Bronchial epithelial cell (primary cell): ENCODE data around the gene ZBTB16. TPM values are rescaled to one million over a fixed set of nuclear protein-coding genes. Genes with fewer than 3 reads are reported as not detected.

ENCODE experiments used
- DNase-seq: peaks from one replicate; pipeline ENCODE4 v3.0.0-alpha.2; 2010; ENCODE audit warnings: low read depth
- FAIRE-seq: peaks from 2 replicates; lab custom pipeline; 2011; peaks lifted over from hg19 to GRCh38; lab: Jason Lieb, UNC
- H3K27me3 ChIP-seq: 2 replicates; pipeline ENCODE4 v1.5.1; 2011; ENCODE audit warnings: low read length; ENCODE audit not compliant: control insufficient read depth, insufficient read depth
- H3K36me3 ChIP-seq: 2 replicates; pipeline ENCODE4 v1.5.1; 2011; ENCODE audit warnings: low read length; ENCODE audit not compliant: control insufficient read depth, insufficient read depth
- H3K4me3 ChIP-seq: 2 replicates; pipeline ENCODE4 v1.5.1; 2011; ENCODE audit warnings: mild to moderate bottlenecking, low read depth, low read length, control low read depth
- CTCF ChIP-seq: IDR thresholded peaks from 2 replicates; pipeline ENCODE4 v1.5.1; 2011; ENCODE audit warnings: mild to moderate bottlenecking, moderate library complexity, low read length, control low read depth, inconsistent platforms; ENCODE audit not compliant: insufficient read depth, severe bottlenecking
- total RNA-seq: library from RNA; depleted of rRNA; stranded (reverse); fragments of >200 nt; gene quantifications from 2 replicates; pipeline ENCODE4 v1.2.1, GENCODE V29; 2014

The ZBTB16 gene
- total RNA-seq, 1 donor from 2014 or later = 3.2 TPM

DNA sequence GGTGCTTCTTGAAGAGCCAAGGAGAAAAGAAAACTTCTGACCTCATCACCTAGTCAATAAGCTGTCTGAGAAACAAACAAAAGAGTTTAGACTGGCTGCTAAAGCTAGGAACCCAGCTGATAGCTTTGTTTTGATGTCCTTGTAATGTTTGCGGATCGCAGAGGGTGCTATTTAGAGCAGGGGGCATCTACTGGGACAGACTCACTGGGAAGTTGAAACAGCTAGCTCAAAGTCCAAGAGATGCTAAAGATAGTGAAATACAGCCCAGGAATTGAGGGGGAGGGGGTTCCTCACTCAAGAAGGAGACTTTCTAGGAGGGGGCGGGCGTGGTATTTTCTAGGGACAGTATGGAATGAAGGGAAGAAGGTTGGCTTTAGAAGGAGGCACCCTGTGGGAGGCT is 18.9 kb downstream of the ZBTB16 start:
- Histone ChIP-seq H3K4me3 (no peak overlapping the region), H3K36me3 (peaks cover 4% of the 10 kb centered on the region), H3K27me3 (peaks cover 7% of the 10 kb centered on the region)
- FAIRE-seq (no peak), DNase-seq (no peak)
- no peak for TF ChIP-seq CTCF

GRCh38 chr11:114079511-114080065 is 20.1 kb downstream of the ZBTB16 start:
- DNase-seq (no peak), FAIRE-seq (no peak)
- Histone ChIP-seq H3K36me3 (peaks cover 3% of the 10 kb centered on the region), H3K4me3 (no peak overlapping the region), H3K27me3 (peaks cover 7% of the 10 kb centered on the region)
- TF ChIP-seq CTCF = no peak

DNA sequence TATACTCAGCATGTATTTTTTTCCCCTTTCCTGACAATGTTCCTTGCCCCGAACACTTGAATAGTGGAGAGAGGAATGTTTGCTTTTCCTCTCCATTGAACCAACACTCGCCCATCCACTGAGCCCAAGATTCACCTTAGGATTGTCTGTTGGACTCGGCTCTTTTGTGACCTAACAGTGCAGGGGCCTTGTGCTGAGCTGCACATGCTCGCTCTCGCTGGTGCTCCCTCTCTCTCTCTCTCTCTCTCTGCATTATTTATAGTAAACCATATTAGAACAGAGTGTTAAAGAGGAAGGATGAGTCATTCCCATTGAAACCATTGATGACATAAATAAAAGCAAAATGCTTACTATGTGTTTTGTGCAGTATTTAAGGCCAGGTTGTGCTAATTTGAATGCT is 20.7 kb downstream of the ZBTB16 start:
- DNase-seq = peak; percentile 68

DNA sequence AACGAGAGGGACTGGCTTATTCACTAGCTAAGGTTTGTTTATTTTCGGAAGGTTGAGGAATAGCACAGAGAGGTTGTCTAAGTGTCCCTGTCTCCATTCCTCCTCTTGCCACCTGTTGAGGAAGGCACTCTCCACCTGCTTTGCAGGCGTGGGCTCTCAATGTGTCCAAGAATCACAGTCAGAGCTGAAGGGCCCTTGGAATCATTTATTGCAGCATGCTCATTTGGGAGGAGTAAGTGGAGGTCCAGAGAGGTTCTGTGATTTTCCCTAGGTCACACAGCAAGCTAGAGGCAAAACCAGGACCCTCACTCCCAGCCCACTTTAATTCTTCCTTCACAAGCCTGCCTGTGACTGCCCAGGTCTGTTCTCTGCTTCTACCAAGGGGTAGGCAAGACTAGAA is 21.3 kb downstream of the ZBTB16 start:
- Histone ChIP-seq H3K27me3 (peaks cover 7% of the 10 kb centered on the region), H3K36me3 (peaks cover 2% of the 10 kb centered on the region), H3K4me3 (no peak overlapping the region)
- TF ChIP-seq CTCF = no peak
- FAIRE-seq = no peak
- DNase-seq = no peak

More for the DNA sequence above, 20.7 kb downstream of the ZBTB16 start:
- peaks cover 2% of the 10 kb centered on the region for H3K36me3 ChIP-seq
- no peak for FAIRE-seq
- peaks cover 7% of the 10 kb centered on the region for H3K27me3 ChIP-seq
- H3K4me3 ChIP-seq = no peak overlapping the region
- no peak for TF ChIP-seq CTCF

DNA sequence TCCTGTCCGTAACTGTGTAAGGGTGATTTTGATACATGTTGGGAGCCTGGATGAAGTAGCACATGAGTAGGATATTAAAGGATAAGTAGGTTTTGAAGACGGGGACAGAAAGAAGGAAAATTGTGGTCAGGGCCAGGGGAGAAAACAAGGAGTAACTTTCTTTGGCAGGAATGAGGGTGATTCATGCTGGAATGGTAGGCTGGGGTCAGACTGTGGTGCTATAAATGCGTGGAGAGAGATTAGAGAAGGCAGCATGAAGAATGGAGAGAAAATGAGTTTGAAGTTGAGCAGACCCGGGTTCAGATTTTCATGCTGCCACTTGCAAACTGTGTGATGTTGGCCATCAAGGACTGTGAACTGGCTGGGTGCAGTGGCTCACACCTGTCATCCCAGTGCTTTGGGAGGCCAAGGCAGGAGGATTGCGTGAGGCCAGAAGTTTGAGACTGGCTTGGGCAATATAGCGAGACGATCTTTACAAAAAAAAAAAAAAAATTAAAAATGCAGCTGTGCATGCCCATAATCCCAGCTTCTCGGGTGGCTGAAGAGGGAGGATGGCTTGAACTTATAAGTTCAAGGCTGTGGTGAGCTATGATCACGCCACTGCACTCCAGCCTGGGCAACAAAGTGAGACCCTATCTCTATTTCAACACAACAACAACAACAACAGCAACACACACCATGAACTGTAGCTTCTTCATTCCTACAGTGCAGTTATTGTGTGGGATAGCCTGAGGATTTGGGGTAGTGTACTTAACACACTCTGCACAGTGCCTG is 22.3 kb downstream of the ZBTB16 start:
- Histone ChIP-seq H3K27me3 (peaks cover 4% of the 10 kb centered on the region), H3K36me3 (no peaks in the 10 kb centered on the region), H3K4me3 (no peak overlapping the region)
- DNase-seq (no peak), FAIRE-seq (no peak)
- no peak for TF ChIP-seq CTCF
